HG03280 (cell line): ENCODE data around the gene CARD10.

Experiments
- ATAC-seq: cut with Tn5 transposase; IDR thresholded peaks from one replicate; pipeline ENCODE4 v1.9.1; 2021; ENCODE audit warnings: mild to moderate bottlenecking, moderate library complexity; ENCODE audit not compliant: unreplicated experiment

CARD10 gene

DNA sequence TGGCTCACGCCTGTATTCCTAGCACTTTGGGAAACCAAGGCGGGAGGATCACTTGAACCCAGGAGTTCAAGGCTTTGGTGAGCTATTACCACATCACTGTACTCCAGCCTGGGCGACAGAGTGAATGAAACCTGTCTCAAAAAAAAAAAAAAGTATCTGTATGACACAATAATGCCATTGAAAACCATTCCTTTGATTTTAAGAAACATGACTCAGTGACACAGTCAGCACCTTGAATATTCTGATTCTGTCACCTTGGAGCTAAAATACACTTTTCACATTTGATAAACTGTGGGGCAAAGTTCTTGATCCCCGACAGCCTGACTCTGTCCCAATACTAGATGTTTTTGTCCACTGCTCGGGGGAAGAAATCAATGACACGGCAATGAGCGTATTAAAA is 75.2 kb downstream of the CARD10 start:
- no peak for ATAC-seq

DNA sequence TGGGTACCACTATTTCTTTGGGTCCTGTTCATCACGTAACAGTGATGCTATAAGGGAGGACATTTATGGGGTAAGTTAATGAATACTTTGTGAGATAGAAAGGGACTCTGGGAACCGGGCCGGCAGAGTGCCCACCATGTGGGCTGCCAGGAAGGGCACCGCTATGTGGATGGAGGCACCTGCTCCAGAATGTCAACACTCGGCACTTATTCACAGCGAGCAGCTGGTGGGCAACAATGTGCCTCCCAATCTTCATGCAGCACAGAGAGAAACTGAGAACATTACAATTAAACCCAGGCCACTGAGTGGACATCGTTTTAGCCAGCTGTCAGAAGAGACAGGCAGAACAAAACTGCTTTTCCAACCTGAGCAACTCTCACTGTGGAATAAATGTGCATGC is 76.1 kb downstream of the CARD10 start:
- no peak for ATAC-seq

DNA sequence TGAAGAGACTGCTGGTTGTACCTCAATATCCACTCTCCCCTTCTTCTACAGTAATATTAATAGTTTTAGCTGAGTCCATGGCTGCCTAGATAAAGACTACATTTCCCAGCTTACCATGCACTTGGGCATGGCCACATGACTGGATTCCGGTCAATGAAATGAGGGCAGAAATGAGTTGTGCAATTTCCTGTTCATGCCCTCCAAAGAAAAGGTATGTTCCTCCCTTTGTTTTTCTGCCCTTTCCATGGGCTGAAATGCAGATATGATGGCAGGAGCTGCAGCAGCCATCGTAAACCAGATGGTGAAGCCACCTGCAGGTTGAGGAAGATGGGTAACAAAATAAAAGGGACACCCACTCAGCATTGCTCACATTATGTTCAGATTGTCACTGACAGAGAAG is 76.7 kb downstream of the CARD10 start:
- ATAC-seq = no peak

DNA sequence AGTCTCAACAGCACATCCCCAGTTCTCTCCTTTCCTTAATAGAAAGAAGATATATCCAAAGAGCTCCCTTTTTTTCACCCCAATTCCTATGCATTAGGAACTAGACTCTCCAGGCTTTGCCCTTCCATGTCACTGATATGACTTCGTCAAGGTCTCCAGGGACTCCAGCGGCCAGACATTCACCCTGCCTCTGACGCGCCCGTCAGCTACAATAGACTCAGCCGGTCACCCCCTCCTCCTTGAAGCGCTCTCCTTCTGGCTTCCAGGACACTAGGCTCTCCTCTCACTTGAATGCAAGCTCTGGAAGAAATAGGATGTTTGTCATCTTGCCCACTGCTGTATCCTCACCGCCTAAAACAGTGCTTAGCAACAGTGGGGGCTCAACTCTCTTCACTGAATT is 77.1 kb downstream of the CARD10 start:
- no peak for ATAC-seq

DNA sequence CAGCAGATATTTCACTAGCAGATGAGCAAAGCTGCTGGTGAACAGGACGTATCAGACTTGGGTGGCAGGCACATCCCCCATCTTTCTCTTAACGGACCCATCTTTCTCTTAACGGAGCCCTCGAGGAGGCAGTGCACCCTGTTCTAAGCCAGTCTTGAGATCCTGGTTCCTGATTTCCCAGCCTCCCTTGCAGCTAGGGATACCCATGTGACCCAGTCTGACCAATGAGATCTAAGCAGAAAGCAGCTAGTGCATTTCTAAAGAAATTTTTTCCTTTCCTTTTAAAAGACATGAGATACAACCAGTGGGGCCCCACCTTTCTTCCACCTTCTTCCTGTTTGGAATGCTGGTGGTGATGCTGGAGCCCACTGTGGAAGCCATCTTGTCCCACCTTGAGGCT is 78.3 kb downstream of the CARD10 start:
- no peak for ATAC-seq
